Measurements from ENCODE around the gene CDH4.

CDH4 gene

DNA sequence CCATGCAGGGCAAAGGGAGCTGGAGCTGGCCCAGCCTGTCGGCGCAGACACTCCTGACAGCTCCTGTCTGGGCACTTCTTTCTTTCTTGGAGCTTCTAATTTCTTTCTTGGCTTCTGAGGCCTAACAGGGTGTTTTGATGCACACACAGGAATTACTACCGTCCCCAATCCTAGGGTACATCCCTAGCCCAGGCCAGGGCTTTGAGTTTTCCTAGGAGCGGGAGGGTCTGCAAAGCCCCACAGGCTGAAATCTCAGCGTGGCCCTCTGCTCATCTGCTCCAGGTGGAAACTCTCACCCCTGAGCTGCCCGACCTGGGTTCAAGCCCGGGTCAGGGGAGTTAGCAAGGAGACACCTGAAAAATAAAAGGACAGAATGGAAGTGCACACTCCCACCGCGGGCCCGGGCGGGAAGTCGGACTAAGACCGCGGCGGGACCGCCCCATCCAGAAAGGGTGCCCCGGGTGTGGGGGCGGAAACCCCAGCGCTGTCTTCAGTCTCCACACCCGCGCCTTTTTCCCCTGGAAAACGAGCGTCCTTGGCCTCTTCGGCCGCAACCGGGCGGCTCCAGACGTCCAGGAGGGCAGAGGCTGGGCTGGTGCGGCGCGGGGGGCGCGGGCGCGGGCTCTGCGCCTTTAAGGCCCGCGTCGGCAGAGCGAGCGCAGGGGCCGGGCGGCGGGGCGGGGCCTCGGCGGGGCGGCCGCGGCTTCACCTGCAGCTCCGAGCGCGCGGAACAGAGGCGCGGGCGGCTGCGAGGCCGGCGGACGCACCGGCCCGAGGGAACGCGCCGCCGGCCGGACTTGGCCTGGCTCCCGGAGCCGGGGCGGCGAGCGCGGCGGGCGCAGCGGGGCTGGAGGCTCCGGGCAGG is at the start of gene CDH4:
Gene CDH4 (plus strand): TSS at position 733 of the 865 bp plus-strand sequence.
- peak within 1 kb of the TSS; percentile 64 for H3K4me3 ChIP-seq (ENCODE audit: low read depth, low read length)
- no peak for DNase-seq (ENCODE audit: low read depth)

DNA sequence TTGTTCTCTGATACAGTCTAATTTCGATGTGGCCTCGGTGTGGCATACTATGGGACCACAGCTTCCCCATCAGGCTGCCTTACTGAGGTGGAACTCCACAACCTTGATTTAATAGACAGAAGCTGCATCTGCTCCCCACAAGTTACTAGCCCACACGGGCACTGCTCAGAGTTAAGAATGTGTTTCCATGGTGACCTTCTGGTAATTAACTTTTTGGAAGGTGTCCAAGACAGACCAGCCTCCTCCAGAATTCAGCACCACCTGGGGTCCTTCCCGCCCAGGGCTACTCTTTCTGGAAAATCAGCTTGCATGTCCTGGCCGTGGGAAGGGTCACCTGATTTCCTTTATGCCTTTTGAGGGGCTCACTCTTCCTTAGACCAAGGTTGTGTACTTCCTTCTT is 48.7 kb upstream of the CDH4 start:
- DNase-seq (ENCODE audit: low read depth): no peak
- no peak overlapping the region for H3K4me3 ChIP-seq (ENCODE audit: low read depth, low read length)

DNA sequence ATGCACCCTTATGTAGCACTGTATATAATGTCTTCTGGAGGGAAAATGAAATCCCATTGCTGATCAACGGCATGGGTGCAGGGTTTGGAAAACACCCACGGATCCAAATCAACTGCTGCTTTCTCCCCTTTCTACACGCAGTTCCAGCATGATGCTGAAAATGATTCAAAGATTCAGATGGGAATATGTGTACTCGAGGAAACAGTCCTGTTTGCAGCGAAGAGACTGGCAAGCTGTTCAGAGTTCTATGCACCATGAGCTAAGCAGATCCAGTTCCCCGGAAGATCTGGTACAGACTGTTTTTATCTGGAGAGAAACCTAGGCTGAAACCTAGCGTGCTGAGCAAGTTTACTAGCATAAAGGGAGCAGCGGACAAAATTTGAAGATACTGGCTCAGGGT is 47.9 kb upstream of the CDH4 start:
- H3K4me3 ChIP-seq (ENCODE audit: low read depth, low read length): no peak overlapping the region
- DNase-seq (ENCODE audit: low read depth): no peak

DNA sequence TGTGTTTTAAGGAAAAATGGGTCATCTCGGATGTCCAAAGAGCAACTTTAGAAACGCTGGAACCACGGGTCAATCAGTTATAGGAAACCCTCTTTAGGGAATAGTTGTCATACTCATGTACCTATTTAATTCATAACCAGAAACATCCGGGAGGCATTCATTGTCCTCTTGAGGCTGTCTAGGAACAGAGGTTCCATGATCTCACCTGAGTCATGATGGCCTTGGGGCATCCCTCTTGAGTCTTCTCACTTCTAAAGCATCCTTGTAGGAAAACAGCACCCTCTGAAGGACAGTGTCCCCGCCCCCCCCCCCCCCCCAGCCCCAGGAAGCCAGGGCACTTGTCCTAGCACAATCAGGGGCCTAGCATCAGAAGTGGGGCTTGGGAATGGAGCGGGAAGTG is 46.3 kb upstream of the CDH4 start:
- H3K4me3 ChIP-seq (ENCODE audit: low read depth, low read length): no peak overlapping the region
- no peak for DNase-seq (ENCODE audit: low read depth)

DNA sequence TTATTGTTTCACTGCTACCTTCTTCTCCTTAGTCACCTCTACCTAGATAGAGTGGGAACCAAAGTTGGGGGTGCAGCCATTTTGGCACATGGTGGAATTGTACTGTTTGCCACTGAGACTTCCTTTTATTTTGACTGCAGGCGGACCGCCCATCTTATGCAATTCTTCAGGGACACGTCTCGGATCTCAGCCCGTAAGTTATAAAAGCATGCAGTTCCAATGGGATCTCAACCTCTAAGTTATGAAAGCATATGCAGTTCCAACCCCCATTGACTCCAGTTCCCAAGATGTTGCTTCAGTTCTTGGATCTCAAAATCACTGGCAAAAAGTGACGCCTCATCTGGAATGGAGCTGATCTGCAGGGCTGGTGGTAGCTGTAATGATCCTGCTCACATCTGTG is 41.2 kb upstream of the CDH4 start:
- no peak overlapping the region for H3K4me3 ChIP-seq (ENCODE audit: low read depth, low read length)
- DNase-seq (ENCODE audit: low read depth): no peak

DNA sequence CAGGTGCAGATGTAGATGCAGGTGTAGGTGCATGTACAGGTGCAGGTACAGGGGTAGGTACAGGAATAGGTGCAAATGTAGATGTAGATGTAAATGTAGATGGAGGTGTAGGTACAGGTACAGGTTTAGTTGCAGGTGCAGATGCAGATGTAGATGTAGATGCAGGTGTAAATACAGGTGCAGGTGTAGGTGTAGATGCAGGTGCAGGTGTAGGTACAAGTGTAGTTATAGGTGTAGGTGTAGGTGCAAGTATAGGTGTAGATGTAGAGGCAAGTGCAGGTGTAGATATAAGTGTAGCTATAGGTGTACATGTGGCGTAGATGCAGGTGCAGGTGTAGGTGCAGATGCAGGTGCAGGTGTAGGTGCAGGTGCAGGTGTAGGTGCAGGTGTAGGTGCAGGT is 34.2 kb upstream of the CDH4 start:
- H3K4me3 ChIP-seq (ENCODE audit: low read depth, low read length): no peak overlapping the region
- DNase-seq (ENCODE audit: low read depth): no peak

DNA sequence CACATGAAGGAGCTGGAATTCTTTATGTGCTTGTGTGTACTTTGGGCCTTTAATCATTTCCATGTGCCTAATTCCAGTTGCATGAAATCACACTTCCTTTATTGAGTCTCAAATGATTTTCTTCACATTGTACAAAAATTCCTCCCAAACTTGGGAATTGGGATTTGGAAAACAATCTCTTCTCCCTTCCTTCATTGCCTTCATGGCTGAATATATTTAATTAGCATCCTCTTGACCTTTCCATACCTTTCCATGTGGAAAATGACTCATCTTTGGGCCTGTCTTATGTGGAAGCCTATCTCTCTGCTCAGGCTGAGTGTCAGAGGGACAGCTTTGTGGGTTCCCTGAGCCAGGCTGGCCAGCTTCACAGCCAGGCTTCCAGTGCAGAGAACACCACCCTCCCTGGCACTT is 33.0 kb upstream of the CDH4 start:
- DNase-seq (ENCODE audit: low read depth): peak; percentile 23
- no peak overlapping the region for H3K4me3 ChIP-seq (ENCODE audit: low read depth, low read length)

DNA sequence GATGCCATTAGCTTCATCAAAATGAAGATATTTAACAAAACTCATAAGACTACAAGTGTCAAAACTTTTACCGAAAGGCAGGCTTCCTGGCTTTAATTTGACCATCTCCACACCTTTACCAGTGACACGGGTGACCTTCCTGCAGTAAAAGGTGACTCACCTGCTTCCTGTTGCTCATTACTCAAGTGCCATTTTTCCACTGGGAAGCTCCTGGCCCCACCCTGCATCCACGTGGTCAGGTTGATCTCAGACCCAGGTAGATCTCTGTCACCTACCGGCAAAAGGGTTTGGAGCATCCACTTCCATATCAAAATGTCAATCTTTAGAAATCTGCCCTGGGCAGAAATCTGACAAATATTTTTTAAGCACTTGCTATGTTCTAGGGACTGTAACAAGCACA is 31.9 kb upstream of the CDH4 start:
- H3K4me3 ChIP-seq (ENCODE audit: low read depth, low read length): no peak overlapping the region

DNA sequence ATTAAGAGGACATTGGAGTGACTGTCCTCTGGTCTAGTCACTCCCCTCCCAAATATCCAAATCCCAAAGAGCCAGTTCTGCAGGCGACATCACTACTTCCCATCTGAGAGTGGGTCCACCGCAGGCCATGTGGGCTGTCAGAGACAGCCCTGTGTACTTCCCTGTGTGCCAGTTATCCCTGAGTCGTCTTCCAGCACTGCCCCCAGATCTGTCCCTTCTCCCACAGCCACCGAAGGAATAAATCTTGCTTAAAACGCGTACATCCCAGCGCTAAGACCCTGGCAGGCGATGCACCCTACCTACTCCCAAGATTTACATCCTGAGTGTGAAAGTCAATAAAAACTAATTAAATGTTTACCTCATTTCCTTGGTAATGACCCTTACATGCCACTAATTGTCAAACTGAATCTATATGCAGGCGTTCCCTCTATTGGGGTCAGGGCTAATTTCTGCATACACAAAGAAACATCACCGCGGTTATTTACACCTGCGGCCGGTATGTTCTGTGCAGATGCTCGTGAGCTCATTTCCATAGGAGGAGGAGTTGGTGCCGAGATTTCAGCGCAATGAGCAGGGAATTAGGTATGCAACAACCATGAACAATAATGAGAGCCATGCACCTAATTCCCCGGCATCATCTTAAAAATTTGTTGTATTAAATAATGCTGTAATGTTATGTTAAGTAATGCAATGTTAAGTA is 31.3 kb upstream of the CDH4 start:
- H3K4me3 ChIP-seq (ENCODE audit: low read depth, low read length): no peak overlapping the region
- DNase-seq (ENCODE audit: low read depth): no peak

More for the DNA sequence above, 31.9 kb upstream of the CDH4 start:
- DNase-seq (ENCODE audit: low read depth): no peak

DNA sequence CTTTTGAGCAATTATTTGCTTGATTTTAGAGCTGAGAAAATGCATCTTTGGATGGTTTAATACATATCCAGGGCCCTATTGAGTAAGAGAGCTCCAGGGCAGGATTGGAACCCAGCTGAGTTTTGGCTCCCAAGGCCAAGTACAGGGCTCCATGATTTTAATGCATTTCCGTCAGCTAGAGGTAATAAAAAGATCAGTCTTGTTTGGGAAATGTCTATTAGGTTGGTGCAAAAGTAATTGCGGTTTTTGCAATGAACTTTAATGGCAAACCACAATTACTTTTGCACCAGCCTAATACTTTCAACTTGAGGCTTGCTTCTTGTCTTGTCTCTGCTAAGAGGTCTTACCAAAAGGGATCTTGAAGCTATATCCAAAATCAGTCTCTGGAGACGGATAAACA is 29.4 kb upstream of the CDH4 start:
- DNase-seq (ENCODE audit: low read depth): no peak
- H3K4me3 ChIP-seq (ENCODE audit: low read depth, low read length): no peak overlapping the region

DNA sequence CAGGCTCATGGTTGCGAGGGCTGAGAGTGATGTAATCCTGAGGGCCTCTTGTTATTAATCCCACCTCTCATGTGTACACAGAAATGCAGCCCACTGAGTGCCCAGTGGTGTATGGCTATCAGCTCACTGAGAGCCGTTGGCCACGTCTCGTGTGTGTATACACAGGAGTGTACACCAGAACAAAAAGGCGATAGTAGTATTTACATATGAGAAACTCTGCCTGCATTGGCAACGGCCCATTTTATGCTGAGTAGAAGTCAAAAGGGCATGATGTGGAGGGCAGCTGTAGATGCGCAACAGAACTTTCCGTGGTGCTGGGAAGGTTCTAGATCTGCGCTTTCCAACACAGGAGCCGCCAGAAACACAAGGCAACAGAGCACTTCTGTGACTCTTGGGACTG is 28.9 kb upstream of the CDH4 start:
- no peak for DNase-seq (ENCODE audit: low read depth)
- no peak overlapping the region for H3K4me3 ChIP-seq (ENCODE audit: low read depth, low read length)

- no peak overlapping the region for H3K4me3 ChIP-seq (ENCODE audit: low read depth, low read length)
- DNase-seq (ENCODE audit: low read depth): no peak
Measured at GRCh38 chr20:61230166-61230565, 21.9 kb upstream of the CDH4 start.

DNA sequence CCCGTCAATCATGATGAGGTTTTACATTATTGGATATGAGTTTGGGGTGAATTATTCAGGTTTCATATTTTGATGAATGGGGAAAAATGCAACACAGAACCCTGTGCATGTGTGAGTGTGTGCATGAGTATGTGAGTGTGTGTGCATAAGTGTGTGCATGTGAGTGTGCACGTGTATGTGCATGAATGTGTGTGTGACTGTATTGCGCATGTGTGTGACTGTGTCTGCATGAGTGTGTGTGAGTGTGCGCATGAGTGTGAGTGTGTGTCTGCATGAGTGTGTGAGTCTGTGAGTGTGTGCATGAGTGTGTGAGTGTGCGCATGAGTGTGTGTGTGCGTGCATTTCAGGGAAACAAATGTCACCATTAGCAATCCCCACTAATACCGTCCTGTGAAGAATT is 18.5 kb upstream of the CDH4 start:
- H3K4me3 ChIP-seq (ENCODE audit: low read depth, low read length): no peak overlapping the region
- no peak for DNase-seq (ENCODE audit: low read depth)

GRCh38 chr20:61234224-61234890 is 17.7 kb upstream of the CDH4 start:
- no peak overlapping the region for H3K4me3 ChIP-seq (ENCODE audit: low read depth, low read length)
- no peak for DNase-seq (ENCODE audit: low read depth)

GRCh38 chr20:61236713-61237112 is 15.3 kb upstream of the CDH4 start:
- no peak for DNase-seq (ENCODE audit: low read depth)
- no peak overlapping the region for H3K4me3 ChIP-seq (ENCODE audit: low read depth, low read length)

DNA sequence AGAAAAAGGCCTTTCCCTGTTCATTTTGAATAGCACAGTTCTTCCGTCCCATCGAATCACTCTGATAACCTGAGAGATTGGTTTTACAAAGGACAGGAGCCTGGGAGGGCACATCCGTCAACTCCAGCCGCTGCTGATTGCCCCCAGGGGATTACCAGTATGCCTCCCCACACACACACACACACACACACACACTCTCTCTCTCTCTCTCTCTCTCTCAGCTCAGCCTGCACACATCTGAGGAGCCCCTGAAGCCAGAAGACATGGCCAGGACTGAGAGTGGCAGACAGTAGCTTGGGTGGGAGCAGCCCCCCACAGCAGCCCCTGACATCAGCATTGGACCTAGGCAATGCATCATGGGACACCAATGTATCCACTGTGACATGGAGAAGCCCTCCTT is 13.2 kb upstream of the CDH4 start:
- DNase-seq (ENCODE audit: low read depth): no peak
- H3K4me3 ChIP-seq (ENCODE audit: low read depth, low read length): no peak overlapping the region

- DNase-seq (ENCODE audit: low read depth): no peak
- no peak overlapping the region for H3K4me3 ChIP-seq (ENCODE audit: low read depth, low read length)
Measured at GRCh38 chr20:61240814-61241213, 11.2 kb upstream of the CDH4 start.

DNA sequence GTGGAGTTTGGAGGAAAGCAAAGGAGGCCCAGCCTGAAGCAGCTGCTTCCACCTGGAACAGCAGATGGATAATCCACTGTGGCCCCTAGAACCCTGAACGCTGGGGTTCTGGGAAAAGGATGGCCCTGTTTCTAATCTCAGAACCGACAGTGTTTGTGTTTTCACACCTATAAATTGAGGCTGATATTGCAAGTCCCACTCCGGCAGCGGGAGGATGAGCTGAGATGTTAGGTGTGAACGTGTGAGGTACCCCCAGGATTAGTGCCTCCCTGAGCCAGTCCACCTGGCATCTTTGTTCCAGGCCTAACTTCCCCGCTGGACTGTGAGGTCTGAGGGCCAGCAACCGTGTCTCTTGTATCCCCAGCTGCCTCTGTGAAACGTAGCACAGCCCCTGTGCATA is 7.8 kb upstream of the CDH4 start:
- H3K4me3 ChIP-seq (ENCODE audit: low read depth, low read length): no peak overlapping the region
- no peak for DNase-seq (ENCODE audit: low read depth)

DNA sequence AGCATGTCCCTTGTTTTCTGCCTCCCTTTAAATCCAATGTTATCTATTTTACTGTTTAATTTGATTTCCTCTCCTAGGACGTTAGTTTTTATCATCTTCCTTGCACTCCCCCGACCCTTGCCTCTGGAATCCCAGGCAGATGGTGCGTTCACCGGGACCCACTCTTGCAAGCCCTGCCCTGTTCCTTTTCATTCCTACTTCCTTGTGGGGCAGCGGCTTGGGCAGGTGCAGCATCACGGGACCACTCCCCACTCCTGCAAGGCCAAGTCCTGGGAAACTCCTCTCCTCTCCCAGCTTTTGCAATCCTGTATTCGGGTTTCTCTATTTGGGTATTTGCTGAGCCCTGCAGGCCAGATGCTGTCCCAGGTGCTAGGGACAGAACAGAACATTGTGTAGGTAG is 5.8 kb upstream of the CDH4 start:
- H3K4me3 ChIP-seq (ENCODE audit: low read depth, low read length): no peak overlapping the region
- no peak for DNase-seq (ENCODE audit: low read depth)

- DNase-seq (ENCODE audit: low read depth): no peak
- no peak overlapping the region for H3K4me3 ChIP-seq (ENCODE audit: low read depth, low read length)
Measured at GRCh38 chr20:61249626-61250025, 2.4 kb upstream of the CDH4 start.
